ENCODE measurements around the gene ELOVL5. TPM values are rescaled to one million over a fixed set of nuclear protein-coding genes. Genes with fewer than 3 reads are reported as not detected.
A peak's percentile ranks its signal among the peaks of the same experiment; 100 is the strongest.

ELOVL5 gene
- total and polyA plus RNA-seq, 10 donors = 48.8 to 113 (median 91.2) TPM

GRCh38 chr6:53293691-53294090 lies 55.1 kb downstream of the ELOVL5 start:
- WGBS, 5 donors = 82 to 92% (median 89%) methylated on average over 3 of the region's 3 CpGs
- H3K27me3 ChIP-seq (replicated peaks in 1 of 7) = no peaks in the 10 kb centered on the region

GRCh38 chr6:53290537-53291510 lies 57.9 kb downstream of the ELOVL5 start:
- peaks cover 19 to 91% (median 60%) of the 10 kb centered on the region in 6 donors for H3K4me1 ChIP-seq
- intact Hi-C loops (cut with DNase I; ENCODE audit: low total_unique reads) = loop anchor here (5.0 kb wide), 1 partner anchor 119 kb away; no protein-coding TSS in a partner anchor
- H3K27ac ChIP-seq = peak overlapping the region; percentile 45 to 87 (median 71)
- H3K4me3 ChIP-seq = no peak overlapping the region
- H3K36me3 ChIP-seq = peaks cover 0 to 76% (median 15%) of the 10 kb centered on the region in 6 donors
- no peaks in the 10 kb centered on the region for H3K9me3 ChIP-seq
- WGBS, 5 donors = 63 to 84% (median 80%) methylated on average over 2 of the region's 2 CpGs
- TF ChIP-seq POLR2A (IDR thresholded peaks at IDR 0.05) = no peak
- TF ChIP-seq CTCF (IDR thresholded peaks at IDR 0.05 in 8 of 11, conservative IDR thresholded peaks at IDR 0.05 in 3 of 11) = no peak
- no peak for TF ChIP-seq POLR2AphosphoS5 (IDR thresholded peaks at IDR 0.05)
- DNase-seq = no peak
- no peaks in the 10 kb centered on the region for H3K27me3 ChIP-seq (replicated peaks in 1 of 7)

More at GRCh38 chr6:53293691-53294090, 55.1 kb downstream of the ELOVL5 start:
- TF ChIP-seq POLR2A (IDR thresholded peaks at IDR 0.05) (no peak), POLR2AphosphoS5 (IDR thresholded peaks at IDR 0.05) (no peak), CTCF (IDR thresholded peaks at IDR 0.05 in 8 of 11, conservative IDR thresholded peaks at IDR 0.05 in 3 of 11) (no peak)
- H3K4me1 ChIP-seq = peaks cover 21 to 100% (median 82%) of the 10 kb centered on the region in 6 donors
- peaks cover 0 to 53% (median 9%) of the 10 kb centered on the region in 6 donors for H3K36me3 ChIP-seq
- peak overlapping the region in 4 of 8 donors; percentile 2 to 74 (median 43) for H3K27ac ChIP-seq
- H3K9me3 ChIP-seq = no peaks in the 10 kb centered on the region
- no peak for DNase-seq
- intact Hi-C loops (cut with DNase I; ENCODE audit: low total_unique reads) = loop anchor here (5.0 kb wide), 1 partner anchor 121 kb away; no protein-coding TSS in a partner anchor
- no peak overlapping the region for H3K4me3 ChIP-seq

GRCh38 chr6:53287336-53288225 lies 61.2 kb downstream of the ELOVL5 start:
- no peaks in the 10 kb centered on the region for H3K27me3 ChIP-seq (replicated peaks in 1 of 7)
- H3K36me3 ChIP-seq = peaks cover 0 to 56% (median 15%) of the 10 kb centered on the region in 6 donors
- no peak for DNase-seq
- H3K4me3 ChIP-seq = no peak overlapping the region
- H3K27ac ChIP-seq = peak overlapping the region in 2 of 8 donors; percentile 5 to 87
- intact Hi-C loops (cut with DNase I; ENCODE audit: low total_unique reads) = loop anchor here (10.0 kb wide), 1 partner anchor 57 kb away; the partner anchor contains the start of gene ELOVL5
- TF ChIP-seq CTCF (IDR thresholded peaks at IDR 0.05 in 8 of 11, conservative IDR thresholded peaks at IDR 0.05 in 3 of 11) = no peak
- no peak for TF ChIP-seq POLR2A (IDR thresholded peaks at IDR 0.05)
- TF ChIP-seq POLR2AphosphoS5 (IDR thresholded peaks at IDR 0.05) = no peak
- WGBS, 5 donors = 89 to 93% (median 92%) methylated on average over 9 of the region's 9 CpGs
- peaks cover 17 to 91% (median 62%) of the 10 kb centered on the region in 6 donors for H3K4me1 ChIP-seq
- no peaks in the 10 kb centered on the region for H3K9me3 ChIP-seq

Measured in spleen (tissue), 11 donors.